Neural progenitor cell (in vitro differentiated cells): ENCODE measurements around the gene RAVER1. TPM values are rescaled to one million over a fixed set of nuclear protein-coding genes. Genes with fewer than 3 reads are reported as not detected.

ENCODE experiments used
- DNase-seq: peaks from one replicate; pipeline ENCODE4 v3.0.0-alpha.2; 2016; ENCODE audit warnings: low spot score
- H2AFZ ChIP-seq: fragments of 200-600 bp; sonication (generic); replicated peaks from 2 replicates; pipeline ENCODE4 v1.6.1; 2016; ENCODE audit warnings: antibody characterized with exemption
- H3F3A ChIP-seq: fragments of 200-600 bp; sonication (generic); 2 replicates; pipeline ENCODE4 v1.6.1; 2016; ENCODE audit warnings: antibody characterized with exemption, low read depth
- H3K27ac ChIP-seq: fragments of 200-600 bp; sonication (generic); 2 replicates; pipeline ENCODE4 v1.5.1; 2016; ENCODE audit warnings: mild to moderate bottlenecking
- H3K27me3 ChIP-seq: fragments of 200-600 bp; sonication (generic); 2 replicates; pipeline ENCODE4 v1.6.1; 2016; ENCODE audit warnings: mild to moderate bottlenecking, moderate library complexity
- H3K36me3 ChIP-seq: fragments of 200-600 bp; sonication (generic); 2 replicates; pipeline ENCODE4 v1.5.1; 2016
- H3K4me1 ChIP-seq: fragments of 200-600 bp; sonication (generic); 2 replicates; pipeline ENCODE4 v1.6.1; 2016; ENCODE audit warnings: mixed run types
- H3K4me2 ChIP-seq: fragments of 200-600 bp; sonication (generic); 2 replicates; pipeline ENCODE4 v1.6.1; 2016
- H3K4me3 ChIP-seq: fragments of 200-600 bp; sonication (generic); 2 replicates; pipeline ENCODE4 v1.5.1; 2016
- H3K79me2 ChIP-seq: fragments of 200-600 bp; sonication (generic); 2 replicates; pipeline ENCODE4 v1.6.1; 2016; ENCODE audit warnings: low read depth
- H3K9ac ChIP-seq: fragments of 200-600 bp; sonication (generic); 2 replicates; pipeline ENCODE4 v1.6.1; 2016
- H3K9me3 ChIP-seq: fragments of 200-600 bp; sonication (generic); 2 replicates; pipeline ENCODE4 v1.5.1; 2016; ENCODE audit warnings: low read depth
- H4K20me1 ChIP-seq: fragments of 200-600 bp; sonication (generic); 2 replicates; pipeline ENCODE4 v1.6.1; 2016; ENCODE audit warnings: low read depth
- H3K27ac Mint-ChIP-seq: 3 replicates; pipeline ENCODE4 v1.8.0; 2021; ENCODE audit warnings: mixed read lengths
- H3K27me3 Mint-ChIP-seq: 2 replicates; pipeline ENCODE4 v1.8.0; 2022; ENCODE audit warnings: low read depth, mild to moderate bottlenecking, inconsistent platforms, moderate library complexity, mixed read lengths; ENCODE audit not compliant: insufficient read depth
- H3K36me3 Mint-ChIP-seq: 3 replicates; pipeline ENCODE4 v1.8.0; 2021; ENCODE audit warnings: mixed read lengths
- H3K4me1 Mint-ChIP-seq: 3 replicates; pipeline ENCODE4 v1.8.0; 2021; ENCODE audit warnings: mixed read lengths
- H3K4me3 Mint-ChIP-seq: 3 replicates; pipeline ENCODE4 v1.8.0; 2021; ENCODE audit warnings: mild to moderate bottlenecking, moderate library complexity, mixed read lengths
- H3K9me3 Mint-ChIP-seq: 3 replicates; pipeline ENCODE4 v1.8.0; 2020; ENCODE audit warnings: mixed read lengths
- CTCF ChIP-seq: fragments of 200-600 bp; sonication (generic); IDR thresholded peaks from 2 replicates; pipeline ENCODE4 v1.5.1; 2017; ENCODE audit warnings: antibody characterized with exemption, mild to moderate bottlenecking
- EZH2 ChIP-seq: fragments of 200-600 bp; sonication (generic); IDR thresholded peaks from 2 replicates; pipeline ENCODE4 v1.6.1; 2017; ENCODE audit warnings: antibody characterized with exemption, mild to moderate bottlenecking, moderate library complexity
- EZH2phosphoT487 ChIP-seq: fragments of 200-600 bp; sonication (generic); IDR thresholded peaks from 2 replicates; pipeline ENCODE4 v1.6.1; 2017; ENCODE audit warnings: antibody characterized with exemption
- total RNA-seq: library from RNA; depleted of rRNA; stranded (reverse); fragments of >200 nt; gene quantifications from 2 replicates; pipeline ENCODE4 v1.2.3, GENCODE V29; 2015; ENCODE audit warnings: low replicate concordance

RAVER1 gene
- total RNA-seq, 1 donor from 2014 or later, result 5.4 TPM

- Mint-ChIP-seq H3K4me1 (no peaks in the 10 kb centered on the region), H3K27me3 (peaks cover 2% of the 10 kb centered on the region), H3K36me3 (peaks cover 20% of the 10 kb centered on the region), H3K27ac (no peak overlapping the region), H3K4me3 (no peak overlapping the region), H3K9me3 (no peaks in the 10 kb centered on the region)
- no peaks in the 10 kb centered on the region for H4K20me1 ChIP-seq
- H3K27ac ChIP-seq, result no peak overlapping the region
- H3K9me3 ChIP-seq, result no peaks in the 10 kb centered on the region
- H3K4me1 ChIP-seq, result no peaks in the 10 kb centered on the region
- no peak for DNase-seq
- H3F3A ChIP-seq, result no peaks in the 10 kb centered on the region
- no peaks in the 10 kb centered on the region for H3K36me3 ChIP-seq
- no peak overlapping the region for H2AFZ ChIP-seq
- H3K79me2 ChIP-seq, result no peaks in the 10 kb centered on the region
- H3K4me3 ChIP-seq, result no peak overlapping the region
- H3K4me2 ChIP-seq, result no peak overlapping the region
- H3K9ac ChIP-seq, result no peak overlapping the region
- no peak for TF ChIP-seq EZH2
- no peak for TF ChIP-seq CTCF
- no peak for TF ChIP-seq EZH2phosphoT487
- H3K27me3 ChIP-seq, result no peaks in the 10 kb centered on the region
Observed at GRCh38 chr19:10364644-10365043, 31.3 kb upstream of the RAVER1 start.

GRCh38 chr19:10363789-10364281, 30.5 kb upstream of the RAVER1 start:
- Histone ChIP-seq H3K36me3 (no peaks in the 10 kb centered on the region), H3K4me2 (no peak overlapping the region), H3K27me3 (no peaks in the 10 kb centered on the region), H3K27ac (no peak overlapping the region), H4K20me1 (no peaks in the 10 kb centered on the region), H3F3A (no peaks in the 10 kb centered on the region), H3K4me1 (no peaks in the 10 kb centered on the region), H3K9me3 (no peaks in the 10 kb centered on the region), H3K9ac (no peak overlapping the region), H2AFZ (no peak overlapping the region), H3K79me2 (no peaks in the 10 kb centered on the region), H3K4me3 (no peak overlapping the region)
- peaks cover under 1% of the 10 kb centered on the region for H3K27me3 Mint-ChIP-seq
- TF ChIP-seq EZH2phosphoT487, result no peak
- no peaks in the 10 kb centered on the region for H3K9me3 Mint-ChIP-seq
- no peak overlapping the region for H3K4me3 Mint-ChIP-seq
- DNase-seq, result no peak
- H3K36me3 Mint-ChIP-seq, result peaks cover 17% of the 10 kb centered on the region
- no peaks in the 10 kb centered on the region for H3K4me1 Mint-ChIP-seq
- no peak overlapping the region for H3K27ac Mint-ChIP-seq

- H3K9me3 Mint-ChIP-seq, result no peaks in the 10 kb centered on the region
- Histone ChIP-seq H3K9me3 (no peaks in the 10 kb centered on the region), H3K79me2 (no peaks in the 10 kb centered on the region), H3K4me2 (no peak overlapping the region), H3K9ac (no peak overlapping the region), H4K20me1 (no peaks in the 10 kb centered on the region), H3F3A (no peaks in the 10 kb centered on the region), H3K27me3 (no peaks in the 10 kb centered on the region), H3K4me1 (no peaks in the 10 kb centered on the region), H3K36me3 (no peaks in the 10 kb centered on the region), H2AFZ (no peak overlapping the region), H3K4me3 (no peak overlapping the region), H3K27ac (no peak overlapping the region)
- TF ChIP-seq CTCF, result no peak
- no peak for TF ChIP-seq EZH2
- TF ChIP-seq EZH2phosphoT487, result no peak
- no peak overlapping the region for H3K4me3 Mint-ChIP-seq
- DNase-seq, result no peak
- H3K36me3 Mint-ChIP-seq, result peaks cover 15% of the 10 kb centered on the region
- H3K27me3 Mint-ChIP-seq, result peaks cover 2% of the 10 kb centered on the region
- H3K27ac Mint-ChIP-seq, result no peak overlapping the region
- H3K4me1 Mint-ChIP-seq, result no peaks in the 10 kb centered on the region
Observed at GRCh38 chr19:10362259-10362658, 28.9 kb upstream of the RAVER1 start.

- H3K27me3 ChIP-seq, result no peaks in the 10 kb centered on the region
- H3K4me2 ChIP-seq, result no peak overlapping the region
- TF ChIP-seq EZH2phosphoT487 (no peak), EZH2 (no peak), CTCF (no peak)
- no peak overlapping the region for H2AFZ ChIP-seq
- DNase-seq, result no peak
- no peak overlapping the region for H3K9ac ChIP-seq
- H3F3A ChIP-seq, result no peaks in the 10 kb centered on the region
- H3K27ac ChIP-seq, result no peak overlapping the region
- Mint-ChIP-seq H3K9me3 (no peaks in the 10 kb centered on the region), H3K36me3 (peaks cover 12% of the 10 kb centered on the region), H3K27me3 (peaks cover 2% of the 10 kb centered on the region), H3K27ac (no peak overlapping the region), H3K4me3 (no peak overlapping the region), H3K4me1 (no peaks in the 10 kb centered on the region)
- H3K79me2 ChIP-seq, result no peaks in the 10 kb centered on the region
- H3K9me3 ChIP-seq, result no peaks in the 10 kb centered on the region
- no peaks in the 10 kb centered on the region for H3K36me3 ChIP-seq
- H3K4me3 ChIP-seq, result no peak overlapping the region
- no peaks in the 10 kb centered on the region for H3K4me1 ChIP-seq
- no peaks in the 10 kb centered on the region for H4K20me1 ChIP-seq
Observed at GRCh38 chr19:10361569-10362011, 28.3 kb upstream of the RAVER1 start.
